Spleen (tissue), 7 donors: ENCODE data around the gene KRTCAP2.

Source experiments
- CTCF ChIP-seq, 11 experiments: fragments of 200-600 bp in 7 of 11; fragments of 450-650 bp in 4 of 11; sonication (generic) in 4 of 11; IDR thresholded peaks in 8 of 11; conservative IDR thresholded peaks in 3 of 11; 1 replicate in 7 of 11; 2 replicates in 4 of 11; pipeline versions ENCODE4 v1.4.0 to v1.8.0; 2016 to 2021; ENCODE audit warnings: antibody characterized with exemption in 11 of 11, inconsistent platforms in 4 of 11, mild to moderate bottlenecking in 1 of 11
- POLR2A ChIP-seq, 3 donors: fragments of 450-650 bp; IDR thresholded peaks; one replicate each; pipeline ENCODE4 v1.5.1; 2017; ENCODE audit warnings: antibody characterized with exemption in 3 of 3, mild to moderate bottlenecking in 1 of 3
- POLR2AphosphoS5 ChIP-seq, 3 donors: sonication (generic); formaldehyde crosslinking; IDR thresholded peaks; one replicate each; pipeline ENCODE4 v1.5.1; 2017; ENCODE audit warnings: antibody characterized with exemption in 3 of 3
- donor health status: DM: no; HTN: no; CAD: no; lungs with moderate emphysema.
- donor health status: DM: no; HTN: no; CAD: no.
- donor health status: DM: no; HTN: no; CAD: no.

- TF ChIP-seq CTCF (IDR thresholded peaks at IDR 0.05 in 8 of 11, conservative IDR thresholded peaks at IDR 0.05 in 3 of 11) (no peak), POLR2A (IDR thresholded peaks at IDR 0.05) (no peak), POLR2AphosphoS5 (IDR thresholded peaks at IDR 0.05) (peak in 2 of 3 donors; percentile 49 to 79)
Measured at GRCh38 chr1:155127105-155127966, 45.8 kb downstream of the KRTCAP2 start, which contains the start of gene EFNA1.
